Measurements from ENCODE around the gene EVI5. TPM values are rescaled to one million over a fixed set of nuclear protein-coding genes. Genes with fewer than 3 reads are reported as not detected.

EVI5 gene
- polyA plus RNA-seq, 1 donor from 2014 or later: 8.5 TPM

DNA sequence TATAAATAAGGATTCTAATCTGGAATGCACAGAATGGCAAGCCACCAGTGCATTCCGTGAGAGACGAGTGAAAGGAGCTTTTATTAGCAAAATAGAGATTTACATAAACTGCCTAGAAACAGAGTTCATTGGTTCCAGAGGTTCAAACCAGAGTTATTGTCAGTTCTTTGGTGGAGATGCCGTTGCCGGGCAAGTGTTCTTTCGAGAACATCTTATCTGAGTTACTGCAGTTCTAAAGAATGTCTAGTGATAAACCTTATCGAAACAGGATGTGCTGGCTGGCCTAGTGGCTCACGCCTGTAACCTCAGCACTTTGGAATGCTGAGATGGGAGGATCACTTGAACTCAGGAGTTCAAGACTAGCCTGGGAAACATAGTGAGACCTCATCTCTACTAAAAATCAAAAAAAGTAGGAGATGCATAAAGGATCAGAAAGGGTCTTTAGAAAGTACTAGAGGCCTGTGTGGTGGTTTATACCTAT lies 19.9 kb upstream of the EVI5 start:
- H3K27me3 ChIP-seq (ENCODE audit: insufficient read depth, low read depth, low read length): no peaks in the 10 kb centered on the region
- no peak overlapping the region for H3K4me2 ChIP-seq (ENCODE audit: low read length)
- no peaks in the 10 kb centered on the region for H3K36me3 ChIP-seq (ENCODE audit: insufficient read depth, low read length)
- H3K9me2 ChIP-seq (ENCODE audit: insufficient read depth, low read length): no peaks in the 10 kb centered on the region
- no peak overlapping the region for H2AFZ ChIP-seq (ENCODE audit: low read depth, low read length)
- TF ChIP-seq EZH2 (IDR thresholded peaks at IDR 0.05; ENCODE audit: borderline replicate concordance, insufficient read depth, low read length, poor library complexity, severe bottlenecking) (no peak), RAD21 (conservative IDR thresholded peaks at IDR 0.05) (no peak)
- TF ChIP-seq, protein P1, sequence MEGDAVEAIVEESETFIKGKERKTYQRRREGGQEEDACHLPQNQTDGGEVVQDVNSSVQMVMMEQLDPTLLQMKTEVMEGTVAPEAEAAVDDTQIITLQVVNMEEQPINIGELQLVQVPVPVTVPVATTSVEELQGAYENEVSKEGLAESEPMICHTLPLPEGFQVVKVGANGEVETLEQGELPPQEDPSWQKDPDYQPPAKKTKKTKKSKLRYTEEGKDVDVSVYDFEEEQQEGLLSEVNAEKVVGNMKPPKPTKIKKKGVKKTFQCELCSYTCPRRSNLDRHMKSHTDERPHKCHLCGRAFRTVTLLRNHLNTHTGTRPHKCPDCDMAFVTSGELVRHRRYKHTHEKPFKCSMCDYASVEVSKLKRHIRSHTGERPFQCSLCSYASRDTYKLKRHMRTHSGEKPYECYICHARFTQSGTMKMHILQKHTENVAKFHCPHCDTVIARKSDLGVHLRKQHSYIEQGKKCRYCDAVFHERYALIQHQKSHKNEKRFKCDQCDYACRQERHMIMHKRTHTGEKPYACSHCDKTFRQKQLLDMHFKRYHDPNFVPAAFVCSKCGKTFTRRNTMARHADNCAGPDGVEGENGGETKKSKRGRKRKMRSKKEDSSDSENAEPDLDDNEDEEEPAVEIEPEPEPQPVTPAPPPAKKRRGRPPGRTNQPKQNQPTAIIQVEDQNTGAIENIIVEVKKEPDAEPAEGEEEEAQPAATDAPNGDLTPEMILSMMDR (IDR thresholded peaks at IDR 0.05; ENCODE audit: poor library complexity, severe bottlenecking): no peak
- H4K20me1 ChIP-seq (ENCODE audit: insufficient read depth): no peaks in the 10 kb centered on the region
- no peaks in the 10 kb centered on the region for H3K9me3 ChIP-seq (ENCODE audit: low read length)
- H3K79me2 ChIP-seq (replicated peaks; ENCODE audit: insufficient read depth, low read length): no peaks in the 10 kb centered on the region
- H3F3A ChIP-seq (ENCODE audit: insufficient read depth, low read length, poor library complexity, severe bottlenecking): no peaks in the 10 kb centered on the region
- no peak overlapping the region for H3K4me3 ChIP-seq (ENCODE audit: low read length)
- H3K9ac ChIP-seq (ENCODE audit: low read length): no peak overlapping the region
- no peak overlapping the region for H3K27ac ChIP-seq (ENCODE audit: low read length)

DNA sequence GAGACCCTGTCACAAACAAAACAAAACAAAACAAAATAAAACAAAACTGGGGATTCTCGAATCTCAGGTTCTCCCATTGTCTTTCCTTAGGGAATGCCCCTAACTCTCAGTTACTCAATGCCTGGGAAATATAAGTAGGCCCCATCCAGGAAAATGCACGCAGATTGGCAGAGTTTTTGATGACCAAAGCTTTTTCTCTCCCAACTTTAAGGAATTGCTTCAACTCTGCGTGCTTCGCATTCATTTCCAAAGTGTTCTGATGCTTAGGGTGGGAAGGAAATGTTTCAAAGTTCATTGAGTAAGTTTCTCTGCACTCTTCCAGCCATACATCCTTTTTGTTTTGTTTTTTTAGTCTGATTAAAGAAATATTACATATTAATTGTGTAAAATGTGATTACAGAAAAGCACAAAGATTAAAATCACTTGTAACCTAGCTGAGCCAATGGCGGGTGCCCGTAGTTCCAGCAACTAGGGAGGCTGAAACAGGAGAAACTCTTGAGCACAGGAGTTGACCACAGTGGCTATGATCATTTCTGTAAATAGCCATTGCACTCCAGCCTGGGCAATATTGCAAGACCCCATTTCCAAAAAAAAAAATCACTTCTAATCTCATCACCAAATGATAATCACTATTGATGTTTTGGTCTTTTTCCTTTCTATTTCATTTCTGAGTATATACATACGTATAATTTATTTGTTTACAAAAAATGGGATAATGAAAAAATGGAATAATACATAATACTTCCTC lies 18.4 kb upstream of the EVI5 start:
- Histone ChIP-seq H3K36me3 (ENCODE audit: insufficient read depth, low read length) (no peaks in the 10 kb centered on the region), H3K27ac (ENCODE audit: low read length) (no peak overlapping the region), H2AFZ (ENCODE audit: low read depth, low read length) (no peak overlapping the region), H3K4me2 (ENCODE audit: low read length) (no peak overlapping the region), H3K4me3 (ENCODE audit: low read length) (no peak overlapping the region), H3K9me2 (ENCODE audit: insufficient read depth, low read length) (no peaks in the 10 kb centered on the region), H3K79me2 (replicated peaks; ENCODE audit: insufficient read depth, low read length) (no peaks in the 10 kb centered on the region), H3K9ac (ENCODE audit: low read length) (no peak overlapping the region), H3K9me3 (ENCODE audit: low read length) (no peaks in the 10 kb centered on the region), H4K20me1 (ENCODE audit: insufficient read depth) (no peaks in the 10 kb centered on the region), H3F3A (ENCODE audit: insufficient read depth, low read length, poor library complexity, severe bottlenecking) (no peaks in the 10 kb centered on the region), H3K27me3 (ENCODE audit: insufficient read depth, low read depth, low read length) (no peaks in the 10 kb centered on the region)
- TF ChIP-seq EZH2 (IDR thresholded peaks at IDR 0.05; ENCODE audit: borderline replicate concordance, insufficient read depth, low read length, poor library complexity, severe bottlenecking) (no peak), MXI1 (conservative IDR thresholded peaks at IDR 0.05; ENCODE audit: poor library complexity, severe bottlenecking) (no peak), POLR2AphosphoS5 (IDR thresholded peaks at IDR 0.05) (no peak)
- TF ChIP-seq, protein P1 (IDR thresholded peaks at IDR 0.05; ENCODE audit: poor library complexity, severe bottlenecking): no peak

DNA sequence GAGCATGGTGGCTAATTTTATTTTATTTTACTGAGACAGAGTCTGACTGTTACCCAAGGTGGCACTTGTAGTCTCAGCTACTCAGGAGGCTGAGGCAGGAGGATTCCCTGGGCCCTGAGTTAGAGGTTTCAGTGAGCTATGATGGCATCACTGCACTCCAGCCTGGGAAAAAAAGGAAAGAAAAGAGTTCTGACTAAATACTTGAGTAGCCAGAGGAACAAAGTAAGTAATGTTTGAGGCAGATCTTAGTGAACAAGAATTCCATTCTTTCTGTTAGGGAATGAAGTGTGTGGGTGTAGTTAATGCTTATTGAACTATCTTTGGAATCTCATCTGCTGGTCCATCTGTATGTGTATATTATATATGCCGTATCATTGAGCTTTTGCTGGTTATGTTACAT lies 13.1 kb upstream of the EVI5 start:
- H3K36me3 ChIP-seq (ENCODE audit: insufficient read depth, low read length): no peaks in the 10 kb centered on the region
- no peak overlapping the region for H3K4me2 ChIP-seq (ENCODE audit: low read length)
- no peak overlapping the region for H3K9ac ChIP-seq (ENCODE audit: low read length)
- no peak overlapping the region for H2AFZ ChIP-seq (ENCODE audit: low read depth, low read length)
- H3K9me2 ChIP-seq (ENCODE audit: insufficient read depth, low read length): no peaks in the 10 kb centered on the region
- TF ChIP-seq POLR2AphosphoS5 (IDR thresholded peaks at IDR 0.05) (no peak), RAD21 (conservative IDR thresholded peaks at IDR 0.05) (no peak), SMC3 (conservative IDR thresholded peaks at IDR 0.05; ENCODE audit: poor library complexity) (no peak), TAF1 (IDR thresholded peaks at IDR 0.05; ENCODE audit: low read depth) (no peak), MXI1 (conservative IDR thresholded peaks at IDR 0.05; ENCODE audit: poor library complexity, severe bottlenecking) (no peak), EZH2 (IDR thresholded peaks at IDR 0.05; ENCODE audit: borderline replicate concordance, insufficient read depth, low read length, poor library complexity, severe bottlenecking) (no peak), EP300 (conservative IDR thresholded peaks at IDR 0.05; ENCODE audit: poor library complexity, severe bottlenecking) (no peak)
- TF ChIP-seq, protein P1 (IDR thresholded peaks at IDR 0.05; ENCODE audit: poor library complexity, severe bottlenecking): no peak
- TF ChIP-seq, protein P2, sequence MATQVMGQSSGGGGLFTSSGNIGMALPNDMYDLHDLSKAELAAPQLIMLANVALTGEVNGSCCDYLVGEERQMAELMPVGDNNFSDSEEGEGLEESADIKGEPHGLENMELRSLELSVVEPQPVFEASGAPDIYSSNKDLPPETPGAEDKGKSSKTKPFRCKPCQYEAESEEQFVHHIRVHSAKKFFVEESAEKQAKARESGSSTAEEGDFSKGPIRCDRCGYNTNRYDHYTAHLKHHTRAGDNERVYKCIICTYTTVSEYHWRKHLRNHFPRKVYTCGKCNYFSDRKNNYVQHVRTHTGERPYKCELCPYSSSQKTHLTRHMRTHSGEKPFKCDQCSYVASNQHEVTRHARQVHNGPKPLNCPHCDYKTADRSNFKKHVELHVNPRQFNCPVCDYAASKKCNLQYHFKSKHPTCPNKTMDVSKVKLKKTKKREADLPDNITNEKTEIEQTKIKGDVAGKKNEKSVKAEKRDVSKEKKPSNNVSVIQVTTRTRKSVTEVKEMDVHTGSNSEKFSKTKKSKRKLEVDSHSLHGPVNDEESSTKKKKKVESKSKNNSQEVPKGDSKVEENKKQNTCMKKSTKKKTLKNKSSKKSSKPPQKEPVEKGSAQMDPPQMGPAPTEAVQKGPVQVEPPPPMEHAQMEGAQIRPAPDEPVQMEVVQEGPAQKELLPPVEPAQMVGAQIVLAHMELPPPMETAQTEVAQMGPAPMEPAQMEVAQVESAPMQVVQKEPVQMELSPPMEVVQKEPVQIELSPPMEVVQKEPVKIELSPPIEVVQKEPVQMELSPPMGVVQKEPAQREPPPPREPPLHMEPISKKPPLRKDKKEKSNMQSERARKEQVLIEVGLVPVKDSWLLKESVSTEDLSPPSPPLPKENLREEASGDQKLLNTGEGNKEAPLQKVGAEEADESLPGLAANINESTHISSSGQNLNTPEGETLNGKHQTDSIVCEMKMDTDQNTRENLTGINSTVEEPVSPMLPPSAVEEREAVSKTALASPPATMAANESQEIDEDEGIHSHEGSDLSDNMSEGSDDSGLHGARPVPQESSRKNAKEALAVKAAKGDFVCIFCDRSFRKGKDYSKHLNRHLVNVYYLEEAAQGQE (IDR thresholded peaks at IDR 0.05; ENCODE audit: borderline replicate concordance): no peak
- no peaks in the 10 kb centered on the region for H3K27me3 ChIP-seq (ENCODE audit: insufficient read depth, low read depth, low read length)
- H4K20me1 ChIP-seq (ENCODE audit: insufficient read depth): no peaks in the 10 kb centered on the region
- no peak overlapping the region for H3K27ac ChIP-seq (ENCODE audit: low read length)
- H3K4me3 ChIP-seq (ENCODE audit: low read length): no peak overlapping the region
- H3K9me3 ChIP-seq (ENCODE audit: low read length): no peaks in the 10 kb centered on the region
- no peaks in the 10 kb centered on the region for H3K79me2 ChIP-seq (replicated peaks; ENCODE audit: insufficient read depth, low read length)
- H3F3A ChIP-seq (ENCODE audit: insufficient read depth, low read length, poor library complexity, severe bottlenecking): no peaks in the 10 kb centered on the region
